GM19467 (cell line): Measurements from ENCODE around the gene BCAP31.
"Not testable (repeated sequence)": the region's sequence is repeated elsewhere in the genome, so short reads cannot be mapped to it uniquely, and the experiment has no call there.

ENCODE experiments used
- ATAC-seq: cut with Tn5 transposase; IDR thresholded peaks from one replicate; pipeline ENCODE4 v1.9.1; 2021; ENCODE audit warnings: mild to moderate bottlenecking, moderate library complexity; ENCODE audit not compliant: unreplicated experiment

BCAP31 gene

GRCh38 chrX:153763298-153763932 is 39.2 kb upstream of the BCAP31 start:
- ATAC-seq: no peak

- no peak for ATAC-seq
Observed at GRCh38 chrX:153762626-153763173, 38.5 kb upstream of the BCAP31 start.

GRCh38 chrX:153761863-153762262 is 37.7 kb upstream of the BCAP31 start:
- ATAC-seq: no peak

GRCh38 chrX:153755136-153755535 is 30.9 kb upstream of the BCAP31 start:
- no peak for ATAC-seq

GRCh38 chrX:153750127-153750774 is 26.1 kb upstream of the BCAP31 start:
- ATAC-seq: no peak

GRCh38 chrX:153749017-153749416 is 24.8 kb upstream of the BCAP31 start:
- not testable (repeated sequence) for ATAC-seq

- not testable (repeated sequence) for ATAC-seq
Observed at GRCh38 chrX:153746991-153747390, 22.8 kb upstream of the BCAP31 start.

- no peak for ATAC-seq
Observed at GRCh38 chrX:153746359-153746758, 22.2 kb upstream of the BCAP31 start.

- not testable (repeated sequence) for ATAC-seq
Observed at GRCh38 chrX:153745067-153745433, 20.9 kb upstream of the BCAP31 start.

- no peak for ATAC-seq
Observed at GRCh38 chrX:153744210-153745066, 20.3 kb upstream of the BCAP31 start.

- not testable (repeated sequence) for ATAC-seq
Observed at GRCh38 chrX:153743468-153744209, 19.5 kb upstream of the BCAP31 start.

- not testable (repeated sequence) for ATAC-seq
Observed at GRCh38 chrX:153742796-153743467, 18.7 kb upstream of the BCAP31 start.

- not testable (repeated sequence) for ATAC-seq
Observed at GRCh38 chrX:153742111-153742510, 17.9 kb upstream of the BCAP31 start.

GRCh38 chrX:153741446-153741845 is 17.3 kb upstream of the BCAP31 start:
- ATAC-seq: no peak

- ATAC-seq: no peak
Observed at GRCh38 chrX:153740631-153741222, 16.5 kb upstream of the BCAP31 start.

GRCh38 chrX:153739754-153740486 is 15.7 kb upstream of the BCAP31 start:
- no peak for ATAC-seq

GRCh38 chrX:153738056-153738605 is 13.9 kb upstream of the BCAP31 start:
- no peak for ATAC-seq

GRCh38 chrX:153736871-153737441 is 12.8 kb upstream of the BCAP31 start:
- ATAC-seq: no peak
